Subcutaneous adipose tissue (tissue), 4 donors: ENCODE data around the gene POMGNT2. TPM values are rescaled to one million over a fixed set of nuclear protein-coding genes. Genes with fewer than 3 reads are reported as not detected.

Source experiments
- total RNA-seq, 4 donors: library from RNA; depleted of rRNA; stranded (reverse); fragments of >200 nt; gene quantifications; one replicate each; pipeline ENCODE4 v1.1.0, GENCODE V29; 2016
- TF ChIP-seq, protein P1 (sequence below): fragments of 450-650 bp; IDR thresholded peaks from one replicate; pipeline ENCODE4 v1.5.1; 2016; ENCODE audit warnings: low read depth, mild to moderate bottlenecking, control low read depth, antibody characterized with exemption, moderate library complexity

Gene POMGNT2
- total RNA-seq, 4 donors from 2014 or later: 6.8 to 16.3 (median 11.6) TPM

DNA sequence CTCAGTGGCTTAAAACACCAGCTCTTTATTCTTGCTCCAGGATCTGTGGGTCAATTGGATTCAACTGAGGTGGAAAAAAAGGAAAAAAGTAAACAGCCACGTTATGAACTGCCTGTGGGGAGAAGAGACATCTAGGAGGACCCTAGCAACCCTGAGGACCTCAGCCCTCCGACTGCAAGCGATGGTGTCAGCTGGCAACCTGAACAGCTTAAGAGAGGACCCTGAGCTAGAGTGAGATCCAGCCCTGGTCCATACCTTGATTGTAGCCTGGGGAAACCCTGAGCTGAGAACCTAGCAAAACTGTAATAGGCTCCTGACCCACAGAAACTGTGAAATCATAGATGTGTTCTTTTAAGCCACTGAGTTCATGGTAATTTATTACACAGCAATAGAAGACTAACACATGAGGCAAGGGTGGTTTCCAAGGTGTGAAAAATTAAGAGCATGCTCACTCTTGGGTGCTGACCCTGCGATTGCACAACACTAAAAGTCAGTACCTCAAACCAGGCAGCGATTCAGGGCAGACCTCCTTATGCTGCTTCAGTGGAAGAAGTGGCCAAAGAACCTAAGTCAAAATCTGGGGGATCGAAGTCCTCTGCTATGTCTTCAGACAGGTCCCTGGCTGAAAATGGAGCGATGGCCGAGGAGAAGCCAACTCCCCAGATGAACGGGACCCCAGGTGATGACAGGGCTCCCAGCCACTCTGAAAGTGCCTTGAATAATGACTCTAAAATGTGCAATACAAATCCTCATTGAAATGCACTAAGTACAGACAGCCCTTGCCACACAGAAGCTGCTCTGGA, 69.1 kb downstream of the POMGNT2 start:
- TF ChIP-seq, protein P1, sequence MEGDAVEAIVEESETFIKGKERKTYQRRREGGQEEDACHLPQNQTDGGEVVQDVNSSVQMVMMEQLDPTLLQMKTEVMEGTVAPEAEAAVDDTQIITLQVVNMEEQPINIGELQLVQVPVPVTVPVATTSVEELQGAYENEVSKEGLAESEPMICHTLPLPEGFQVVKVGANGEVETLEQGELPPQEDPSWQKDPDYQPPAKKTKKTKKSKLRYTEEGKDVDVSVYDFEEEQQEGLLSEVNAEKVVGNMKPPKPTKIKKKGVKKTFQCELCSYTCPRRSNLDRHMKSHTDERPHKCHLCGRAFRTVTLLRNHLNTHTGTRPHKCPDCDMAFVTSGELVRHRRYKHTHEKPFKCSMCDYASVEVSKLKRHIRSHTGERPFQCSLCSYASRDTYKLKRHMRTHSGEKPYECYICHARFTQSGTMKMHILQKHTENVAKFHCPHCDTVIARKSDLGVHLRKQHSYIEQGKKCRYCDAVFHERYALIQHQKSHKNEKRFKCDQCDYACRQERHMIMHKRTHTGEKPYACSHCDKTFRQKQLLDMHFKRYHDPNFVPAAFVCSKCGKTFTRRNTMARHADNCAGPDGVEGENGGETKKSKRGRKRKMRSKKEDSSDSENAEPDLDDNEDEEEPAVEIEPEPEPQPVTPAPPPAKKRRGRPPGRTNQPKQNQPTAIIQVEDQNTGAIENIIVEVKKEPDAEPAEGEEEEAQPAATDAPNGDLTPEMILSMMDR: no peak

DNA sequence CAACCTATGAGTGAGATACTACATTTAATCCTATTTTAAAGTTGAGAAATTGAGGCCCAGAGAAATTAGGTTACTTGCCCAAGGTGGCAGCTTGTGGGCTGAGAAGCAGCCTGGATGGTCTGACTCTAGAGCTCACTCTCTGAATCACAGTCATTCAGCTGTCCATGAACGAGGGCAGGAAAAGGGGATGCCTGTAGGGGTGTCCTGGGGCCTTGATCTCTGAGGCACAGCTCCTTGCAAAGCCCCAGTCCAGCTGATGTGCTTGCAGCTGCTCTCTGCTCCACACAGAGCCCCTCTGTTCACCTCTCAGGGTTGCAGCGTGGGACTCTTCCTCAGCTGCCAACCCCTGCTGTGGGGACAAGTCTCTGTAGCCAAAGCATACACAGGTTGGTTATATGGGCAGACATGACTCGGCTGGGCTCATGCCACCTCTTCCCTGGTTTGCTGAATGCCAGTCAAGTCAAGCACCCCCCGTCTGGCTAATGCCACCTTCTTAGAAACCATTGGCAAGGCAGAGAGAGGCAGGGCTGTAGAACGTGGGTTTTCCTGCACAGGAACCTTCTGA, 70.0 kb downstream of the POMGNT2 start:
- TF ChIP-seq, protein P1: no peak

DNA sequence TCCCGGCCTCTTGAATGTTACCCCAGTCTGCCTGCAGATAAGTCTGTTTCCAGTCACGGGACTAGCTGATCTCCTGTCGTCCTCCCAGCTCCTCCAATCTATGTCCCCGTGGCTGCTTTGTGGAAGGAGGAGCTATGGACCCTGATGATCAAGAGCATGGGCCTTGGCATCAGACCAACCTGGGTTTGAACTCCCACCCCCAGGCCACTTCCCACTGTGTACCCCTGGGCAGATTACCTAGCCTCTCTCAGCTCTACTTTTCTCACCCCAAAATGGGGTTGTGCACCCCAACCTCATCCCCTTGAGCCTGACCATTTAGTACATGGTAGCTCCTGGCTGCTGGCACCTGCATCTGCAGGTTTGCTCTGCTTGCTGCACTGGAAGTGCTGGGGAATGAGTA, 71.0 kb downstream of the POMGNT2 start:
- TF ChIP-seq, protein P1: no peak

DNA sequence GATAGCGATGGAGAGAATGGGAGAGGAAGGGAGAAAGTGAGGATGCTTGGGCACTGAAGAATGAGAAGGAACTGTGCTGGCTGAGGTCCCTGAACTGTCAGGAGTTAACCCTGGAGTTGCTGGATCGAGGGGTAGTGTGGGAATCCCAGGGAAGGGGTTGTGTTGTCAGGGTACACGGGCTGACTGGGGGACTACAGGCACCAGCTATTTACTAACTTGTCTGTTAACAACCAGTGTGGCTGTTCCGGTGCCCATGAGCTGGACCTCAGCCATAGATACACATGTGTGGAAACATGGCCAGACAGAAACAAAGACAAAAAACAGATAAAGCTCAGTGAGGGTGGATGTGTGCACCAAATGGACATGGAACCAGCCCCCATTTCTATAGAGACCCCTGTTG, 71.7 kb downstream of the POMGNT2 start:
- TF ChIP-seq, protein P1: no peak

DNA sequence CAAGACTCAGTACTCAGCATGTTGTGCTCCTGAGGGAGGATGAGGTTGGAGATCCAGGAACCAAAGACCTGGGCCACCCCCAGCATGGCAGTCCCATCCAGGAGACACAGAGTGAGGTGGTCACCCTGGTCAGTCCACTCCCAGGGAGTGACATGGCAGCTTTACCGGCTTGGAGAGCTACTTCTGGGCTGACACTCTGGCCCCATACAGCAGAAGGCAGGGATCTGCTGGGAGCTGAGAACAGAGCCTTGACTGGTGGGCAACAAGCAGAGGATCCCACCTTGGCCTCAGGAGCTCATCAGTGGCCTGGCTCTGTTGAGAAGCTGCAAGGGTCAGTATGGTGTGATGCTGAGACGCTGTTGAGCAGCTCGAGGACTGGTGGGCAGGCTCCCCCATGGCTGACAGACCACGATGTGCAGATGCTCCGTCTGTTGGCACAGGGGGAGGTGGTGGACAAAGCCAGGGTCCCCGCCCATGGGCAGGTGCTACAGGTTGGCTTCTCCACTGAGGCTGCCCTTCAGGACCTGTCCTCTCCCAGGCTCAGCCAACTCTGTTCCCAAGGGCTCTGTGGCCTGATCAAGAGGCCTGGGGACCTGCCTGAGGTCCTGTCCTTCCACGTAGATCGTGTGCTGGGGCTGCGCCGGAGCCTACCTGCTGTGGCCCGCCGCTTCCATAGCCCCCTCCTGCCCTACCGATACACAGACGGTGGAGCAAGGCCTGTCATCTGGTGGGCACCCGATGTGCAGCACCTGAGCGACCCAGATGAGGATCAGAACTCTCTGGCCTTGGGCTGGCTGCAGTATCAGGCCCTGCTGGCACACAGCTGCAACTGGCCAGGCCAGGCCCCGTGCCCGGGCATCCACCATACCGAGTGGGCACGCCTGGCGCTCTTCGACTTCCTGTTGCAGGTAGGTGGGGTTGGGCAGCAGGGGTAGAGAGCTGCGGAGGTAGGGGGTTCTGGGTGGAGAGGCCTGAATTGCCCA, 72.9 kb downstream of the POMGNT2 start:
- TF ChIP-seq, protein P1: no peak

DNA sequence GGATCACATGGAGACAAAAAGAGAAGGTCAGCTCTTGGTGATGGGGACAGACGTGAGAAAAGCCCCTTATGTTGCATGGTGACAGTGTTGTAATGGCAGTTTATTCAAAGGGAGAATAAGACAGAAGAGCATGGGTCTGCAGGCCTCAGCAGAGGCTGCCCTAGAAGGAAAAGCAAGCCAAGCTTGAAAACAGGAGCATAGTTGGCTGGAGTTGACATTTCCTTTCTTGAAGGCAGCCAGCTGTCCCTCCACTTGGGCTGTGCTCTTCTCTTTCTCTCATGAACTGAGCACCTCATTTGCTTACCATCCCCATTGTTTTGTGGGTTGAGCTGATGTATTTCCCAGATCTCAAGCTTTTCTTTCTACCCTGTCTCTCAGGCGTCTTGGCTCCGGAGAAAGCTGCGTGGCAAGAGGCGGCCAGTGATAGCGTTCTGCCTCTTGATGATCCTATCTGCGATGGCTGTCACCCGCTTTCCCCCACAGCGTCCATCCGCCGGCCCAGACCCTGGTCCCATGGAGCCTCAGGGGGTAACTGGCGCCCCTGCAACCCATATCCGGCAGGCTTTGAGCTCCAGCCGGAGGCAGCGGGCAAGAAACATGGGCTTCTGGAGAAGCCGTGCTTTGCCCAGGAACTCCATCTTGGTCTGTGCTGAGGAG, 73.9 kb downstream of the POMGNT2 start:
- TF ChIP-seq, protein P1: no peak
